ENCODE data around the gene KRT20. TPM values are rescaled to one million over a fixed set of nuclear protein-coding genes. Genes with fewer than 3 reads are reported as not detected.

The KRT20 gene
- total and polyA plus RNA-seq, 9 of the 15 experiments (the other 6 are each of a cell fraction or from before 2014, with no cell fraction given) = 0.44 TPM; not detected in 8

- TF ChIP-seq MBD1 (CRISPR knock-in tag; IDR thresholded peaks at IDR 0.05) (no peak), RHOXF2B (CRISPR knock-in tag; conservative IDR thresholded peaks at IDR 0.05) (no peak), NFYB (IDR thresholded peaks at IDR 0.05; ENCODE audit: extremely low read depth, insufficient read length) (no peak), SNAPC5 (CRISPR knock-in tag; IDR thresholded peaks at IDR 0.05) (no peak), CBX1 (IDR thresholded peaks at IDR 0.05; ENCODE audit: low read depth) (no peak), NFRKB (IDR thresholded peaks at IDR 0.05; ENCODE audit: low read depth) (no peak), POLR2B (IDR thresholded peaks at IDR 0.05; ENCODE audit: low read depth, partially characterized antibody) (no peak), KLF6 (CRISPR knock-in tag; IDR thresholded peaks at IDR 0.05; ENCODE audit: borderline replicate concordance) (no peak), TEAD2 (tag; IDR thresholded peaks at IDR 0.05) (no peak)
Measured at GRCh38 chr17:40873255-40873654, 11.8 kb downstream of the KRT20 start (continued).

GRCh38 chr17:40872416-40872815, 12.6 kb downstream of the KRT20 start:
- Histone ChIP-seq H3K79me2 (ENCODE audit: control insufficient read depth, insufficient read depth, low read length) (no peaks in the 10 kb centered on the region), H3K27ac (ENCODE audit: extremely low read depth, low read depth, low read length) (no peak overlapping the region), H3K9me1 (ENCODE audit: control insufficient read depth, insufficient read depth, low read length) (no peaks in the 10 kb centered on the region), H3K9me3 (replicated peaks; ENCODE audit: control insufficient read depth, insufficient read depth, low read depth, low read length) (no peaks in the 10 kb centered on the region), H4K20me1 (replicated peaks; ENCODE audit: control insufficient read depth, insufficient read depth, low read length) (no peaks in the 10 kb centered on the region), H3K4me1 (replicated peaks in 1 of 2; ENCODE audit: control insufficient read depth in 2 of 2, insufficient read depth in 2 of 2, low read length in 2 of 2) (no peaks in the 10 kb centered on the region), H3K4me3 (no peak overlapping the region), H3K27me3 (ENCODE audit: control insufficient read depth in 2 of 2, insufficient read depth in 2 of 2, low read length in 2 of 2) (no peaks in the 10 kb centered on the region), H3K36me3 (ENCODE audit: control insufficient read depth, insufficient read depth, low read length) (no peaks in the 10 kb centered on the region), H2AFZ (ENCODE audit: low read depth, low read length) (no peak overlapping the region), H3K9ac (ENCODE audit: insufficient read depth in 1 of 2, low read depth in 2 of 2, low read length in 2 of 2) (no peak overlapping the region), H3K4me2 (ENCODE audit: insufficient read depth, low read length) (no peak overlapping the region)
- no peak for FAIRE-seq
- POLR2A ChIA-PET = no interaction called here
- no peak for DNase-seq (ENCODE audit: extremely low read depth in 1 of 4, low spot score in 3 of 4)
- intact Hi-C loops (cut with micrococcal nuclease) = no loop called here
- no peak for TF ChIP-seq CBX8 (IDR thresholded peaks at IDR 0.05; ENCODE audit: borderline replicate concordance, extremely low read depth, low read depth, low read length, poor library complexity, severe bottlenecking)
- ATAC-seq = no peak
- CTCF ChIA-PET (ENCODE audit: low intra/inter-chr PET ratio) = no interaction called here
- no TSS peak for BruUV-seq (replicated peaks)
- in situ Hi-C loops (cut with MboI) = no loop called here
